Fibroblast of lung (primary cell): ENCODE results near the gene SLC45A1. TPM values are rescaled to one million over a fixed set of nuclear protein-coding genes. Genes with fewer than 3 reads are reported as not detected.

ENCODE experiments used
- DNase-seq, 2 donors: peaks; one replicate each; pipeline versions ENCODE4 v3.0.0 to v3.0.0-alpha.2; 2010; ENCODE audit warnings: low read depth in 2 of 2
- H2AFZ ChIP-seq: 2 replicates; pipeline ENCODE4 v1.5.1; 2012; ENCODE audit warnings: low read length, control low read depth, inconsistent platforms
- H3K27ac ChIP-seq: 2 replicates; pipeline ENCODE4 v1.5.1; 2011; ENCODE audit warnings: low read length, control low read depth; ENCODE audit not compliant: insufficient read depth
- H3K27me3 ChIP-seq: 2 replicates; pipeline ENCODE4 v1.5.1; 2011; ENCODE audit warnings: mild to moderate bottlenecking, low read length; ENCODE audit not compliant: control insufficient read depth, insufficient read depth
- H3K36me3 ChIP-seq: 2 replicates; pipeline ENCODE4 v1.5.1; 2011; ENCODE audit warnings: low read length; ENCODE audit not compliant: control insufficient read depth, insufficient read depth
- H3K4me1 ChIP-seq: 2 replicates; pipeline ENCODE4 v1.5.1; 2011; ENCODE audit warnings: low read length; ENCODE audit not compliant: control insufficient read depth, insufficient read depth; ENCODE audit errors: extremely low read depth
- H3K4me2 ChIP-seq: 2 replicates; pipeline ENCODE4 v1.5.1; 2011; ENCODE audit warnings: low read length, control low read depth; ENCODE audit not compliant: insufficient read depth; ENCODE audit errors: extremely low read depth
- H3K4me3 ChIP-seq, 4 experiments: fragments of 200-600 bp in 1 of 4; sonication (generic) in 1 of 4; replicated peaks in 1 of 4; 2 replicates each; pipeline ENCODE4 v1.5.1; 2011 to 2016; ENCODE audit warnings: low read length in 4 of 4, low read depth in 3 of 4, mild to moderate bottlenecking in 3 of 4, control low read depth in 2 of 4, inconsistent platforms in 1 of 4, mixed read lengths in 1 of 4; ENCODE audit not compliant: insufficient read depth in 1 of 4; ENCODE audit errors: control extremely low read depth in 1 of 4
- H3K79me2 ChIP-seq: 2 replicates; pipeline ENCODE4 v1.5.1; 2012; ENCODE audit warnings: mild to moderate bottlenecking, low read length, inconsistent platforms; ENCODE audit not compliant: control insufficient read depth, insufficient read depth
- H3K9ac ChIP-seq: 2 replicates; pipeline ENCODE4 v1.5.1; 2011; ENCODE audit warnings: mild to moderate bottlenecking, low read length, control low read depth; ENCODE audit not compliant: insufficient read depth
- H3K9me3 ChIP-seq: 2 replicates; pipeline ENCODE4 v1.5.1; 2012; ENCODE audit warnings: low read depth, low read length; ENCODE audit not compliant: control insufficient read depth, insufficient read depth
- H4K20me1 ChIP-seq: 2 replicates; pipeline ENCODE4 v1.5.1; 2011; ENCODE audit warnings: low read length; ENCODE audit not compliant: control insufficient read depth, insufficient read depth; ENCODE audit errors: extremely low read depth
- CTCF ChIP-seq, 2 donors: IDR thresholded peaks in 1 of 2; conservative IDR thresholded peaks in 1 of 2; 1 replicate in 1 of 2; 2 replicates in 1 of 2; pipeline ENCODE4 v1.5.1; 2011 to 2012; ENCODE audit warnings: low read length in 2 of 2, control low read depth in 1 of 2, inconsistent platforms in 1 of 2, low read depth in 1 of 2, mild to moderate bottlenecking in 1 of 2
- EZH2 ChIP-seq: IDR thresholded peaks from 2 replicates; pipeline ENCODE4 v1.5.1; 2012; ENCODE audit warnings: low read length, control low read depth, mild to moderate bottlenecking; ENCODE audit errors: missing control alignments
- polyA plus RNA-seq, 2 donors: library from polyadenylated mRNA; depleted of rRNA in 1 of 2; stranded (reverse) in 1 of 2; unstranded in 1 of 2; fragments of >200 nt; gene quantifications; 2 replicates each; pipeline ENCODE4 v1.2.1, GENCODE V29; 2011 to 2012; ENCODE audit warnings: missing spikeins in 1 of 2
- total RNA-seq: library from RNA; depleted of rRNA; stranded (reverse); fragments of >200 nt; gene quantifications from 2 replicates; pipeline ENCODE4 v1.2.1, GENCODE V29; 2014

Gene SLC45A1
- total and polyA plus RNA-seq, 2 donors (not counting 1 experiment from before 2014, with no cell fraction given): 2.1 to 2.6 TPM

DNA sequence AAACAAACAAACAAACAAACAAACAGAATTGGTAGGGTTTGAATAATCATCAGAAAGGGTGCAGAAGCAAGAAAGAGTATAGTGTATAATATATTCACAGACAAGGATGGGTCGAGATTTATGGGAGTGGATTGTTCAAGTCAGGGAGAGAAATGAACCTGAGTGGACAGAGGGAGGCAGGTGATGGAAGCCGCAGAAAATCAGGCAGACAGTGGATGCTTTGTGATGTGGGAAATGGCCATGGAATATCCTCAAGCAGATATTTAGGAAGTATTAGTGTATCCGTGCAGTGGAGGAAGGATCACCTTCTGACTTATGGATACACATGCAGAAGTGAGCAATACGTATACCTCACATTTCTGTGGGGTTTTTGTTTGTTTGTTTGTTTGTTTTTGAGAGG lies 14.0 kb upstream of the SLC45A1 start:
- DNase-seq: no peak
- H3K27me3 ChIP-seq: no peaks in the 10 kb centered on the region
- peaks cover 3% of the 10 kb centered on the region for H3K4me1 ChIP-seq
- H3K4me2 ChIP-seq: no peak overlapping the region
- H3K4me3 ChIP-seq: no peak overlapping the region
- H3K27ac ChIP-seq: no peak overlapping the region
- H3K79me2 ChIP-seq: no peaks in the 10 kb centered on the region
- H3K36me3 ChIP-seq: no peaks in the 10 kb centered on the region
- no peak for TF ChIP-seq EZH2
- no peak overlapping the region for H3K9ac ChIP-seq
- no peak overlapping the region for H2AFZ ChIP-seq
- H3K9me3 ChIP-seq: no peaks in the 10 kb centered on the region
- no peaks in the 10 kb centered on the region for H4K20me1 ChIP-seq

- TF ChIP-seq EZH2 (no peak), CTCF (conservative IDR thresholded peaks at IDR 0.05 in 1 of 2, IDR thresholded peaks at IDR 0.05 in 1 of 2; ENCODE audit: low read depth in 1 of 2, low read length in 2 of 2) (no peak)
- no peak overlapping the region for H2AFZ ChIP-seq
- no peak overlapping the region for H3K4me2 ChIP-seq
- H3K4me3 ChIP-seq: no peak overlapping the region
- H3K9me3 ChIP-seq: no peaks in the 10 kb centered on the region
- DNase-seq: no peak
- no peaks in the 10 kb centered on the region for H3K27me3 ChIP-seq
- no peaks in the 10 kb centered on the region for H3K79me2 ChIP-seq
- no peak overlapping the region for H3K9ac ChIP-seq
- H3K36me3 ChIP-seq: no peaks in the 10 kb centered on the region
- no peak overlapping the region for H3K27ac ChIP-seq
- H4K20me1 ChIP-seq: no peaks in the 10 kb centered on the region
- H3K4me1 ChIP-seq: peaks cover 3% of the 10 kb centered on the region
Observed at GRCh38 chr1:8307628-8308027, 10.3 kb upstream of the SLC45A1 start.

GRCh38 chr1:8311068-8311718 lies 6.7 kb upstream of the SLC45A1 start:
- no peak overlapping the region for H2AFZ ChIP-seq
- H3K79me2 ChIP-seq: no peaks in the 10 kb centered on the region
- H3K9me3 ChIP-seq: no peaks in the 10 kb centered on the region
- no peaks in the 10 kb centered on the region for H3K4me1 ChIP-seq
- no peaks in the 10 kb centered on the region for H4K20me1 ChIP-seq
- no peak overlapping the region for H3K4me2 ChIP-seq
- H3K4me3 ChIP-seq: no peak overlapping the region
- H3K36me3 ChIP-seq: no peaks in the 10 kb centered on the region
- H3K27me3 ChIP-seq: no peaks in the 10 kb centered on the region
- TF ChIP-seq EZH2 (no peak), CTCF (conservative IDR thresholded peaks at IDR 0.05 in 1 of 2, IDR thresholded peaks at IDR 0.05 in 1 of 2; ENCODE audit: low read depth in 1 of 2, low read length in 2 of 2) (no peak)
- no peak overlapping the region for H3K27ac ChIP-seq
- DNase-seq: no peak
- no peak overlapping the region for H3K9ac ChIP-seq
